ENCODE measurements around the gene AFDN. TPM values are rescaled to one million over a fixed set of nuclear protein-coding genes. Genes with fewer than 3 reads are reported as not detected.

Gene AFDN
- total and polyA plus RNA-seq, 9 donors: 24.4 to 266 (median 86.6) TPM

GRCh38 chr6:167934426-167934864, 107.7 kb downstream of the AFDN start:
- intact Hi-C loops (cut with DNase I): no loop called here
- WGBS, 3 donors: 56 to 61% (median 59%) methylated on average over 7 of the region's 7 CpGs
- no peak for DNase-seq

GRCh38 chr6:167936051-167936450, 109.3 kb downstream of the AFDN start:
- H3K4me1 ChIP-seq (ENCODE audit: insufficient read depth): no peaks in the 10 kb centered on the region
- no peaks in the 10 kb centered on the region for H3K36me3 ChIP-seq
- TF ChIP-seq POLR2A (IDR thresholded peaks at IDR 0.05) (no peak), EP300 (IDR thresholded peaks at IDR 0.05) (no peak), CTCF (IDR thresholded peaks at IDR 0.05) (no peak)
- no peak overlapping the region for H3K27ac ChIP-seq
- no peaks in the 10 kb centered on the region for H3K9me3 ChIP-seq
- no peaks in the 10 kb centered on the region for H3K27me3 ChIP-seq
- no peak overlapping the region for H3K4me3 ChIP-seq
- DNase-seq: no peak
- WGBS, 3 donors: 71 to 86% (median 72%) methylated on average over 2 of the region's 2 CpGs
- intact Hi-C loops (cut with DNase I): no loop called here

More at GRCh38 chr6:167934426-167934864, 107.7 kb downstream of the AFDN start:
- Histone ChIP-seq H3K9me3 (no peaks in the 10 kb centered on the region), H3K4me3 (no peak overlapping the region), H3K27me3 (no peaks in the 10 kb centered on the region), H3K27ac (no peak overlapping the region), H3K4me1 (ENCODE audit: insufficient read depth) (no peaks in the 10 kb centered on the region), H3K36me3 (no peaks in the 10 kb centered on the region)
- no peak for TF ChIP-seq CTCF (IDR thresholded peaks at IDR 0.05)
- TF ChIP-seq POLR2A (IDR thresholded peaks at IDR 0.05): no peak

- 96 to 100% (median 97%) methylated on average over 2 of the region's 2 CpGs for WGBS, 3 donors
- H3K36me3 ChIP-seq: no peaks in the 10 kb centered on the region
- TF ChIP-seq CTCF (IDR thresholded peaks at IDR 0.05): no peak
- no peak for TF ChIP-seq POLR2A (IDR thresholded peaks at IDR 0.05)
- no peak for TF ChIP-seq EP300 (IDR thresholded peaks at IDR 0.05)
- DNase-seq: no peak
- H3K4me3 ChIP-seq: no peak overlapping the region
- H3K4me1 ChIP-seq (ENCODE audit: insufficient read depth): no peaks in the 10 kb centered on the region
- no peak overlapping the region for H3K27ac ChIP-seq
- no peaks in the 10 kb centered on the region for H3K9me3 ChIP-seq
- intact Hi-C loops (cut with DNase I): no loop called here
- H3K27me3 ChIP-seq: no peaks in the 10 kb centered on the region
Measured at GRCh38 chr6:167937301-167937700, 110.6 kb downstream of the AFDN start.

- no peaks in the 10 kb centered on the region for H3K36me3 ChIP-seq
- H3K9me3 ChIP-seq: no peaks in the 10 kb centered on the region
- no peaks in the 10 kb centered on the region for H3K4me1 ChIP-seq (ENCODE audit: insufficient read depth)
- H3K4me3 ChIP-seq: no peak overlapping the region
- H3K27ac ChIP-seq: no peak overlapping the region
- no peaks in the 10 kb centered on the region for H3K27me3 ChIP-seq
- no peak for TF ChIP-seq EP300 (IDR thresholded peaks at IDR 0.05)
- TF ChIP-seq POLR2A (IDR thresholded peaks at IDR 0.05): no peak
- no peak for TF ChIP-seq CTCF (IDR thresholded peaks at IDR 0.05)
- WGBS, 3 donors: 91 to 96% (median 95%) methylated on average over 5 of the region's 5 CpGs
- intact Hi-C loops (cut with DNase I): no loop called here
- DNase-seq: no peak
Measured at GRCh38 chr6:167937948-167938911, 111.5 kb downstream of the AFDN start.
